PC-3 (cell line): ENCODE measurements around the gene ASB5. TPM values are rescaled to one million over a fixed set of nuclear protein-coding genes. Genes with fewer than 3 reads are reported as not detected.
A peak's percentile ranks its signal among the peaks of the same experiment; 100 is the strongest.

Experiments
- ATAC-seq: fragments of 200-7000 bp; cut with Tn5 transposase; 2 replicates; pipeline ENCODE4 v1.9.1; 2020; ENCODE audit warnings: mild to moderate bottlenecking, moderate library complexity
- BruUV-seq: library from RNA; stranded (reverse); fragments of 400-500 nt; replicated peaks from 2 replicates; lab custom pipeline; 2021; lab: Mats Ljungman, UMichigan
- CTCF ChIA-PET: fragments of 300-600 bp; sonication (Branson Sonifier 250); formaldehyde crosslinking; loops from one replicate; lab custom pipeline; 2022; ENCODE audit warnings: antibody characterized with exemption; lab: Charles Lee
- POLR2A ChIA-PET: fragments of 300-600 bp; sonication (Branson Sonifier 250); formaldehyde crosslinking; loops from one replicate; lab custom pipeline; 2022; ENCODE audit warnings: antibody characterized with exemption; ENCODE audit not compliant: unreplicated experiment; lab: Charles Lee
- DNase-seq: peaks from one replicate; pipeline ENCODE4 v3.0.0-alpha.2; 2015
- H2AFZ ChIP-seq: fragments of 300-600 bp; sonication (generic); 2 replicates; pipeline ENCODE4 v1.6.0; 2016; ENCODE audit warnings: antibody characterized with exemption, low read length
- H3F3A ChIP-seq: fragments of 300-600 bp; sonication (generic); one replicate; pipeline ENCODE4 v1.6.0; 2017; ENCODE audit warnings: antibody characterized with exemption, low read length, control low read depth, mild to moderate bottlenecking; ENCODE audit not compliant: unreplicated experiment
- H3K27ac ChIP-seq: fragments of 300-600 bp; sonication (generic); 2 replicates; pipeline ENCODE4 v1.5.1; 2016; ENCODE audit warnings: mild to moderate bottlenecking, low read length
- H3K27me3 ChIP-seq: fragments of 300-600 bp; sonication (generic); 2 replicates; pipeline ENCODE4 v1.6.1; 2016; ENCODE audit warnings: low read length, mixed read lengths
- H3K36me3 ChIP-seq: fragments of 300-600 bp; sonication (generic); 2 replicates; pipeline ENCODE4 v1.6.1; 2016; ENCODE audit warnings: low read depth, mixed run types, low read length, mixed read lengths
- H3K4me1 ChIP-seq: fragments of 300-600 bp; sonication (generic); 2 replicates; pipeline ENCODE4 v1.5.1; 2016; ENCODE audit warnings: low read length; ENCODE audit not compliant: insufficient read depth
- H3K4me2 ChIP-seq: fragments of 300-600 bp; sonication (generic); 2 replicates; pipeline ENCODE4 v1.6.0; 2016; ENCODE audit warnings: low read length
- H3K4me3 ChIP-seq: fragments of 300-600 bp; sonication (generic); 2 replicates; pipeline ENCODE4 v1.5.1; 2016; ENCODE audit warnings: mild to moderate bottlenecking, low read length, mixed read lengths
- H3K79me2 ChIP-seq: fragments of 300-600 bp; sonication (generic); 2 replicates; pipeline ENCODE4 v1.6.1; 2017; ENCODE audit warnings: low read length, mixed read lengths
- H3K9ac ChIP-seq: fragments of 300-600 bp; sonication (generic); 2 replicates; pipeline ENCODE4 v1.6.0; 2016; ENCODE audit warnings: mild to moderate bottlenecking, low read length
- H3K9me2 ChIP-seq: fragments of 300-600 bp; sonication (generic); replicated peaks from 2 replicates; pipeline ENCODE4 v1.6.1; 2016; ENCODE audit warnings: mixed run types, low read length, mixed read lengths
- H3K9me3 ChIP-seq: fragments of 300-600 bp; sonication (generic); 2 replicates; pipeline ENCODE4 v1.6.1; 2016; ENCODE audit warnings: low read length, mixed read lengths
- H4K20me1 ChIP-seq: fragments of 300-600 bp; sonication (generic); 2 replicates; pipeline ENCODE4 v1.6.1; 2016; ENCODE audit warnings: low read length, mixed read lengths
- CTCF ChIP-seq: fragments of 300-600 bp; sonication (generic); conservative IDR thresholded peaks from 2 replicates; pipeline ENCODE4 v1.5.1; 2017; ENCODE audit warnings: antibody characterized with exemption, low read depth, mild to moderate bottlenecking, low read length
- EZH2 ChIP-seq: fragments of 300-600 bp; sonication (generic); IDR thresholded peaks from one replicate; pipeline ENCODE4 v1.6.1; 2017; ENCODE audit warnings: antibody characterized with exemption, mild to moderate bottlenecking, low read length; ENCODE audit not compliant: unreplicated experiment
- EZH2phosphoT487 ChIP-seq: fragments of 300-600 bp; sonication (generic); IDR thresholded peaks from 2 replicates; pipeline ENCODE4 v1.6.1; 2018; ENCODE audit warnings: mild to moderate bottlenecking, antibody characterized with exemption, low read length, borderline replicate concordance
- intact Hi-C: fragments of 100-400 bp; cut with micrococcal nuclease; formaldehyde crosslinking; loops from 2 replicates; pipeline ENCODE4 v1.9.0; 2023
- total RNA-seq: library from RNA; depleted of rRNA; stranded (reverse); fragments of >200 nt; gene quantifications from 2 replicates; pipeline ENCODE4 v1.2.3, GENCODE V29; 2014

Gene ASB5
- total RNA-seq, 1 experiment from 2014 or later = not detected

GRCh38 chr4:176195184-176195978 lies 73.6 kb downstream of the ASB5 start, which contains the start of gene SPATA4:
TSS of gene SPATA4 (minus strand) at chr4:176195585. CDS start at chr4:176195562, 23 bp downstream.
- H3K9me3 ChIP-seq = no peaks in the 10 kb centered on the region
- DNase-seq (peak; percentile 76), ATAC-seq (peak; percentile 68)
- H4K20me1 ChIP-seq = no peaks in the 10 kb centered on the region
- H3K27me3 ChIP-seq = no peaks in the 10 kb centered on the region
- no peaks in the 10 kb centered on the region for H3K36me3 ChIP-seq
- TF ChIP-seq CTCF (no peak), EZH2 (no peak), EZH2phosphoT487 (no peak)
- ChIA-PET POLR2A (no interaction called here), CTCF (no interaction called here)
- peak within 1 kb of the TSS; percentile 99 for H2AFZ ChIP-seq
- no peaks in the 10 kb centered on the region for H3K9me2 ChIP-seq
- intact Hi-C loops = loop anchor here (2.0 kb wide), 1 partner anchor 75 kb away; no protein-coding TSS in a partner anchor
- H3F3A ChIP-seq = no peaks in the 10 kb centered on the region
- no peaks in the 10 kb centered on the region for H3K79me2 ChIP-seq
- no TSS peak for BruUV-seq
- peak within 1 kb of the TSS; percentile 97 for H3K4me2 ChIP-seq
- peak within 1 kb of the TSS; percentile 82 for H3K4me3 ChIP-seq
- peak within 1 kb of the TSS; percentile 64 for H3K27ac ChIP-seq
- peak within 1 kb of the TSS; percentile 77 for H3K9ac ChIP-seq
- H3K4me1 ChIP-seq = peaks cover 43% of the 10 kb centered on the region

- Histone ChIP-seq H3K36me3 (no peaks in the 10 kb centered on the region), H3K9ac (peak overlapping the region; percentile 52), H3K4me3 (no peak overlapping the region; the same call in 1 of the 2 replicates), H2AFZ (peak overlapping the region; percentile 57), H3K9me2 (no peaks in the 10 kb centered on the region), H3K27ac (peak overlapping the region; percentile 82), H3K27me3 (no peaks in the 10 kb centered on the region), H3K79me2 (no peaks in the 10 kb centered on the region), H3K4me2 (peak overlapping the region; percentile 68), H4K20me1 (no peaks in the 10 kb centered on the region), H3K9me3 (no peaks in the 10 kb centered on the region), H3F3A (no peaks in the 10 kb centered on the region), H3K4me1 (peaks cover 43% of the 10 kb centered on the region)
- BruUV-seq = no TSS peak
- intact Hi-C loops = loop anchor here (2.0 kb wide), 1 partner anchor 77 kb away; no protein-coding TSS in a partner anchor
- CTCF ChIA-PET = no interaction called here
- POLR2A ChIA-PET = no interaction called here
- ATAC-seq (peak; percentile 90), DNase-seq (peak; percentile 84)
- no peak for TF ChIP-seq CTCF
- no peak for TF ChIP-seq EZH2phosphoT487
- TF ChIP-seq EZH2 = no peak
Observed at GRCh38 chr4:176193938-176194337, 75.1 kb downstream of the ASB5 start.

- no peaks in the 10 kb centered on the region for H3K79me2 ChIP-seq
- no peaks in the 10 kb centered on the region for H3K27me3 ChIP-seq
- no peaks in the 10 kb centered on the region for H3K36me3 ChIP-seq
- intact Hi-C loops = no loop called here
- POLR2A ChIA-PET = no interaction called here
- BruUV-seq = no TSS peak
- no peak overlapping the region for H2AFZ ChIP-seq
- CTCF ChIA-PET = no interaction called here
- no peaks in the 10 kb centered on the region for H3K9me3 ChIP-seq
- no peaks in the 10 kb centered on the region for H3F3A ChIP-seq
- TF ChIP-seq CTCF = no peak
- TF ChIP-seq EZH2 = no peak
- TF ChIP-seq EZH2phosphoT487 = no peak
- H3K4me3 ChIP-seq = 0 out of 2 replicates have a peak overlapping the region, but pooled peaks have one; percentile 14
- peaks cover 43% of the 10 kb centered on the region for H3K4me1 ChIP-seq
- no peaks in the 10 kb centered on the region for H3K9me2 ChIP-seq
- DNase-seq (peak; percentile 46), ATAC-seq (peak; percentile 15; the same call in 1 of the 2 replicates)
- no peaks in the 10 kb centered on the region for H4K20me1 ChIP-seq
- peak overlapping the region; percentile 68 for H3K4me2 ChIP-seq
- peak overlapping the region; percentile 52 for H3K9ac ChIP-seq
- peak overlapping the region; percentile 82 for H3K27ac ChIP-seq
Observed at GRCh38 chr4:176193126-176193525, 75.9 kb downstream of the ASB5 start.
